Measurements from ENCODE around the gene JAZF1.

GRCh38 chr7:28157831-28158416, 22.7 kb downstream of the JAZF1 start:
- TF ChIP-seq EZH2phosphoT487 (IDR thresholded peaks at IDR 0.05; ENCODE audit: insufficient read depth, low read depth) = no peak
- no peak for TF ChIP-seq EZH2 (IDR thresholded peaks at IDR 0.05; ENCODE audit: insufficient read depth, poor library complexity, severe bottlenecking)

All from GM23248 (cell line).